Measurements from ENCODE around the gene CMTM4. TPM values are rescaled to one million over a fixed set of nuclear protein-coding genes. Genes with fewer than 3 reads are reported as not detected.

The CMTM4 gene
- total and polyA plus RNA-seq, 2 of the 4 experiments (the other 2 are of a cell fraction) = 9.0 to 14.5 TPM

GRCh38 chr16:66741950-66742808, 45.6 kb upstream of the CMTM4 start:
- Histone ChIP-seq H2AFZ (replicated peaks; ENCODE audit: low read length, poor library complexity) (no peak overlapping the region), H2BK15ac (ENCODE audit: low read depth, low read length) (no peak overlapping the region), H3K9me3 (ENCODE audit: control insufficient read depth, insufficient read depth, low read length) (no peaks in the 10 kb centered on the region), H2BK5ac (ENCODE audit: low read depth, low read length, poor library complexity, severe bottlenecking) (peak overlapping the region; percentile 51), H3K27me3 (ENCODE audit: control insufficient read depth, insufficient read depth, low read length) (no peaks in the 10 kb centered on the region), H3K18ac (ENCODE audit: low read depth, low read length) (peak overlapping the region; percentile 18; the same call in 1 of the 2 replicates), H3K27ac (ENCODE audit: insufficient read depth, low read length) (peak overlapping the region; percentile 66; the same call in 1 of the 2 replicates), H3K4me1 (ENCODE audit: control insufficient read depth, insufficient read depth, low read length) (peaks cover 13% of the 10 kb centered on the region), H3K4ac (ENCODE audit: low read depth, low read length) (peak overlapping the region; percentile 82), H4K8ac (ENCODE audit: low read depth in 2 of 2, low read length in 2 of 2) (peak overlapping the region in 1 of 2 experiments; percentile 59; a peak in 1 of 4 replicates), H2AK9ac (replicated peaks; ENCODE audit: low read depth, low read length, poor library complexity) (no peak overlapping the region), H4K20me1 (ENCODE audit: insufficient read depth, low read length) (peaks cover 75% of the 10 kb centered on the region), H3K36me3 (ENCODE audit: control insufficient read depth, insufficient read depth, low read length) (peaks cover 48% of the 10 kb centered on the region), H3K14ac (replicated peaks; ENCODE audit: low read depth, low read length) (peak overlapping the region; percentile 41), H4K5ac (ENCODE audit: low read depth, low read length) (peak overlapping the region; percentile 56; the same call in 1 of the 2 replicates), H3K9ac (ENCODE audit: low read depth, low read length) (peak overlapping the region; percentile 47), H2AK5ac (ENCODE audit: low read depth, low read length) (peak overlapping the region; percentile 54; the same call in 1 of the 2 replicates), H3K4me2 (ENCODE audit: low read depth, low read length) (peak overlapping the region; percentile 47), H2BK120ac (ENCODE audit: low read depth, low read length) (no peak overlapping the region), H3K9me1 (ENCODE audit: insufficient read depth, low read length) (peaks cover 9% of the 10 kb centered on the region; the same call in 1 of the 2 replicates), H3K56ac (ENCODE audit: extremely low read depth, insufficient read depth, low read length) (no peak overlapping the region), H3K4me3 (ENCODE audit: insufficient read depth, low read depth, low read length) (no peak overlapping the region), H4K91ac (ENCODE audit: insufficient read depth, low read depth, low read length) (peak overlapping the region; percentile 70), H3K23ac (ENCODE audit: low read depth, low read length) (peak overlapping the region; percentile 41; the same call in 1 of the 2 replicates), H2BK20ac (ENCODE audit: low read depth, low read length) (no peak overlapping the region), H3K79me1 (ENCODE audit: low read depth in 1 of 2, low read length in 2 of 2) (peaks cover 36 to 80% of the 10 kb centered on the region in 2 experiments)
- ChIA-PET POLR2A (ENCODE audit: unreplicated experiment) (interaction anchor here (0.6 kb wide), 1 partner anchor 124 kb away, joined by 11 read pairs; no protein-coding TSS in a partner anchor), CTCF (interaction anchor here (0.5 to 2.6 kb wide), 3 partner anchors 9 to 81 kb away, joined by 3 to 9 read pairs (median 3); partner anchors contain the start of gene DYNC1LI2)
- dilution Hi-C loops (cut with HindIII; ENCODE audit: low sequenced_read_pairs, unreplicated experiment) (no loop called here), intact Hi-C loops (cut with micrococcal nuclease) (loop anchor here (5.0 to 10.0 kb wide), 2 partner anchors 135 to 337 kb away; no protein-coding TSS in a partner anchor), in situ Hi-C loops (cut with MboI; ENCODE audit: low sequenced_read_pairs) (no loop called here)
- DNase-seq = peak; percentile 40
- BruUV-seq (replicated peaks) = no TSS peak
- ATAC-seq (ENCODE audit: low read depth) = peak; percentile 30; the same call in 1 of the 2 replicates
- WGBS, 2 experiments (ENCODE audit: extremely low coverage in 2 of 2, insufficient read length in 1 of 2) = 65% methylated on average over 3 of the region's 10 CpGs; no CpG with 5 or more reads in 1 of the 2 experiments
- TF ChIP-seq MXI1 (IDR thresholded peaks at IDR 0.05; ENCODE audit: borderline replicate concordance, low read depth, low read length) (no peak), MAFK (IDR thresholded peaks at IDR 0.05; ENCODE audit: low read depth, low read length) (no peak), ELK1 (IDR thresholded peaks at IDR 0.05; ENCODE audit: borderline replicate concordance, low read depth, low read length) (no peak), SMC3 (IDR thresholded peaks at IDR 0.05; ENCODE audit: low read depth, low read length) (no peak), CTCF (conservative IDR thresholded peaks at IDR 0.05; ENCODE audit: low read depth, low read length) (no peak), NFE2L2 (IDR thresholded peaks at IDR 0.05; ENCODE audit: low read depth, low read length) (no peak), USF2 (IDR thresholded peaks at IDR 0.05; ENCODE audit: low read depth, low read length) (no peak), RCOR1 (IDR thresholded peaks at IDR 0.05; ENCODE audit: insufficient replicate concordance, low read length) (no peak), FOS (IDR thresholded peaks at IDR 0.05; ENCODE audit: low read depth, low read length) (no peak), CHD1 (IDR thresholded peaks at IDR 0.05; ENCODE audit: low read depth, low read length) (no peak), RAD21 (IDR thresholded peaks at IDR 0.05; ENCODE audit: low read length) (no peak), POLR2A (IDR thresholded peaks at IDR 0.05; ENCODE audit: low read depth, low read length) (no peak), BHLHE40 (IDR thresholded peaks at IDR 0.05; ENCODE audit: low read depth, low read length) (no peak)

Measured in IMR-90 (cell line).